OCI-LY3 (cell line): ENCODE measurements around the gene NBPF3.

ENCODE experiments used
- H2AFZ ChIP-seq: fragments of 200-600, 300-600 bp; shearing (Covaris generic); 2 replicates; pipeline ENCODE4 v1.6.0; 2014; ENCODE audit warnings: antibody characterized with exemption, low read depth, low read length
- H3K27ac ChIP-seq: fragments of 200-600, 300-600 bp; sonication (generic); 2 replicates; pipeline ENCODE4 v1.5.1; 2014; ENCODE audit warnings: mild to moderate bottlenecking, low read length, moderate library complexity, mixed read lengths
- H3K27me3 ChIP-seq: fragments of 200-600, 300-600 bp; sonication (generic); 2 replicates; pipeline ENCODE4 v1.6.1; 2014; ENCODE audit warnings: low read depth, low read length, mixed read lengths
- H3K36me3 ChIP-seq: fragments of 200-600, 300-600 bp; sonication (generic); replicated peaks from 2 replicates; pipeline ENCODE3; 2014; ENCODE audit warnings: low read depth, low read length, mixed read lengths
- H3K4me1 ChIP-seq: fragments of 300-600, 200-600 bp; sonication (generic); 2 replicates; pipeline ENCODE4 v1.6.1; 2014; ENCODE audit warnings: low read length, mixed read lengths
- H3K4me2 ChIP-seq: fragments of 200-600, 300-600 bp; sonication (generic); 2 replicates; pipeline ENCODE4 v1.6.1; 2014; ENCODE audit warnings: low read length, mixed read lengths
- H3K4me3 ChIP-seq: fragments of 300-600, 200-600 bp; sonication (generic); 2 replicates; pipeline ENCODE4 v1.5.1; 2014; ENCODE audit warnings: antibody characterized with exemption, mild to moderate bottlenecking, low read length, moderate library complexity
- H3K79me2 ChIP-seq: fragments of 300-600, 200-600 bp; shearing (Covaris generic); 2 replicates; pipeline ENCODE4 v1.6.1; 2014; ENCODE audit warnings: mild to moderate bottlenecking, low read length, mixed read lengths
- H3K9ac ChIP-seq: fragments of 300-600, 200-600 bp; shearing (Covaris generic); 2 replicates; pipeline ENCODE4 v1.6.0; 2014; ENCODE audit warnings: mild to moderate bottlenecking, low read length, moderate library complexity
- H3K9me3 ChIP-seq: fragments of 200-600, 300-600 bp; shearing (Covaris generic); 2 replicates; pipeline ENCODE4 v1.6.1; 2014; ENCODE audit warnings: low read length, mixed read lengths; ENCODE audit not compliant: insufficient read depth
- H4K20me1 ChIP-seq: fragments of 200-600, 300-600 bp; sonication (generic); 2 replicates; pipeline ENCODE4 v1.6.1; 2016; ENCODE audit warnings: low read length, mixed read lengths; ENCODE audit not compliant: insufficient read depth
- EZH2phosphoT487 ChIP-seq: fragments of 200-600 bp; shearing (Covaris generic); IDR thresholded peaks from 2 replicates; pipeline ENCODE4 v1.6.1; 2018; ENCODE audit warnings: antibody characterized with exemption, mixed run types, low read depth
- TF ChIP-seq, protein P1 (sequence below): fragments of 200-600, 300-600 bp; sonication (generic); IDR thresholded peaks from 2 replicates; pipeline ENCODE4 v1.5.1; 2014; ENCODE audit warnings: antibody characterized with exemption, low read length, low read depth

Gene NBPF3

DNA sequence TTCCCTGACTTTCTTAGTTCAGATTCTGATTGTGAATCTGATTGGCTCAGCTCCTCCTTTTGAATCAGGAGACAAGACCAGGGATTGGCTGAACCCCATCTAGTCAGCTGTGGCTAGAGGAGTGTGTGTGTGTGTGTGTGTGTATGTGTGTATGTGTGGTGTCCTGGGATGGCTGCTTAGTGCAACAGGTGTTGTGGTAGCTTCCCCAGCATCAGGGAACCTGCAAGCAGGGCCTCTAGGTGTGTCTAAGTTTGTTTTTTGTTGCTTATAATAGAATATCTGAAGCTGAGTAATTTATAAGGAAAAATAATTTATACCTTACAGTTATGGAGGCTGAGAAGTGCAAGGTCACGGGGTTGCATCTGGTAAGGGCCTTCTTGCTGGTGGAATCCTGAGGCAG lies 56.1 kb downstream of the NBPF3 start:
- Histone ChIP-seq H3K9ac (no peak overlapping the region), H2AFZ (no peak overlapping the region), H3K4me3 (no peak overlapping the region), H3K4me2 (no peak overlapping the region), H3K27ac (no peak overlapping the region), H3K9me3 (no peaks in the 10 kb centered on the region), H3K4me1 (peaks cover 11% of the 10 kb centered on the region), H3K36me3 (no peaks in the 10 kb centered on the region), H3K79me2 (no peaks in the 10 kb centered on the region), H4K20me1 (no peaks in the 10 kb centered on the region), H3K27me3 (peaks cover 5% of the 10 kb centered on the region; the same call in 1 of the 2 replicates)
- TF ChIP-seq, protein P1, sequence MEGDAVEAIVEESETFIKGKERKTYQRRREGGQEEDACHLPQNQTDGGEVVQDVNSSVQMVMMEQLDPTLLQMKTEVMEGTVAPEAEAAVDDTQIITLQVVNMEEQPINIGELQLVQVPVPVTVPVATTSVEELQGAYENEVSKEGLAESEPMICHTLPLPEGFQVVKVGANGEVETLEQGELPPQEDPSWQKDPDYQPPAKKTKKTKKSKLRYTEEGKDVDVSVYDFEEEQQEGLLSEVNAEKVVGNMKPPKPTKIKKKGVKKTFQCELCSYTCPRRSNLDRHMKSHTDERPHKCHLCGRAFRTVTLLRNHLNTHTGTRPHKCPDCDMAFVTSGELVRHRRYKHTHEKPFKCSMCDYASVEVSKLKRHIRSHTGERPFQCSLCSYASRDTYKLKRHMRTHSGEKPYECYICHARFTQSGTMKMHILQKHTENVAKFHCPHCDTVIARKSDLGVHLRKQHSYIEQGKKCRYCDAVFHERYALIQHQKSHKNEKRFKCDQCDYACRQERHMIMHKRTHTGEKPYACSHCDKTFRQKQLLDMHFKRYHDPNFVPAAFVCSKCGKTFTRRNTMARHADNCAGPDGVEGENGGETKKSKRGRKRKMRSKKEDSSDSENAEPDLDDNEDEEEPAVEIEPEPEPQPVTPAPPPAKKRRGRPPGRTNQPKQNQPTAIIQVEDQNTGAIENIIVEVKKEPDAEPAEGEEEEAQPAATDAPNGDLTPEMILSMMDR: no peak
- TF ChIP-seq EZH2phosphoT487: no peak

DNA sequence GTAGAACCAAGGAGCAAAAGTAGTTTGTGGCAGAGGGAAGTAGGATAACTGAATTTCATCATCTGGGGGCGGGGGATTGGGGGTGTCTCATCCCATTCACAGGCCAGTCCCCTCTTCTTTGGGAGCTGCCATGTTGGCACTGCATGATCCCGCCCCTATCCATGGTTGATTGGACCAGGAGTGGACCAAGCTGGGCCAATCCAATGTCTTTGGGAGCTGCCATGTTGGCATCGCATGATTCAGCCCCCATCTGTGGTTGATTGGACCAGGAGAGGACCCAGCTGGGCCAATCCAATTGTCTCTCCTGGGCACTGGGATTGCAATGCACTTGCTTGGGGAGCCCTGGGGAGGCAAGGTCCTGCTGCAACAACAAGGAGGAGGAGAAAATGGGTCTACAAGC lies 56.9 kb downstream of the NBPF3 start:
- no peak overlapping the region for H3K9ac ChIP-seq
- TF ChIP-seq, protein P1: no peak
- no peak for TF ChIP-seq EZH2phosphoT487

GRCh38 chr1:21497466-21498061 lies 57.6 kb downstream of the NBPF3 start:
- Histone ChIP-seq H3K79me2 (no peaks in the 10 kb centered on the region), H3K9me3 (no peaks in the 10 kb centered on the region), H3K4me3 (no peak overlapping the region), H3K4me1 (peaks cover 11% of the 10 kb centered on the region), H3K9ac (no peak overlapping the region), H3K36me3 (no peaks in the 10 kb centered on the region), H3K4me2 (no peak overlapping the region), H4K20me1 (no peaks in the 10 kb centered on the region), H3K27me3 (0 out of 2 replicates have a peak, but pooled peaks cover under 1% of the 10 kb centered on the region), H2AFZ (no peak overlapping the region), H3K27ac (no peak overlapping the region)
- TF ChIP-seq, protein P1: no peak
- TF ChIP-seq EZH2phosphoT487: no peak

More for the DNA sequence above, 56.9 kb downstream of the NBPF3 start:
- Histone ChIP-seq H3K4me3 (no peak overlapping the region), H3K27ac (no peak overlapping the region), H3K4me1 (peaks cover 11% of the 10 kb centered on the region), H2AFZ (no peak overlapping the region), H3K4me2 (no peak overlapping the region), H3K79me2 (no peaks in the 10 kb centered on the region), H4K20me1 (no peaks in the 10 kb centered on the region), H3K9me3 (no peaks in the 10 kb centered on the region), H3K36me3 (no peaks in the 10 kb centered on the region), H3K27me3 (peaks cover 5% of the 10 kb centered on the region; the same call in 1 of the 2 replicates)

GRCh38 chr1:21499283-21499950 lies 59.5 kb downstream of the NBPF3 start:
- Histone ChIP-seq H3K27me3 (no peaks in the 10 kb centered on the region), H3K27ac (no peak overlapping the region)
- TF ChIP-seq EZH2phosphoT487: no peak
- TF ChIP-seq, protein P1: no peak

More at GRCh38 chr1:21499283-21499950, 59.5 kb downstream of the NBPF3 start:
- Histone ChIP-seq H3K9ac (no peak overlapping the region), H3K4me3 (no peak overlapping the region), H3K9me3 (no peaks in the 10 kb centered on the region), H3K4me1 (peaks cover 11% of the 10 kb centered on the region), H3K36me3 (no peaks in the 10 kb centered on the region), H4K20me1 (no peaks in the 10 kb centered on the region), H3K4me2 (no peak overlapping the region), H2AFZ (no peak overlapping the region), H3K79me2 (no peaks in the 10 kb centered on the region)
